HepG2 (cell line): ENCODE data around the gene CLEC2B.

ENCODE experiments used
- KAT8 ChIP-seq: IDR thresholded peaks from 2 replicates; pipeline ENCODE4 v1.6.1; 2016; ENCODE audit warnings: missing genetic modification reagents, missing compliant biosample characterization
- REST ChIP-seq, 2 experiments: IDR thresholded peaks; 2 replicates each; pipeline ENCODE4 v1.6.1; 2011 to 2012; ENCODE audit warnings: low read length in 2 of 2, borderline replicate concordance in 1 of 2, low read depth in 1 of 2, mild to moderate bottlenecking in 1 of 2, moderate library complexity in 1 of 2
- SMC3 ChIP-seq: IDR thresholded peaks from 2 replicates; pipeline ENCODE4 v1.6.1; 2011; ENCODE audit warnings: low read length, improper control_type of control experiment

GRCh38 chr12:9906873-9907272 lies 37.7 kb upstream of the CLEC2B start:
- no peak for TF ChIP-seq KAT8 (CRISPR knock-in tag)
- no peak for TF ChIP-seq SMC3
- no peak for TF ChIP-seq REST (IDR thresholded peaks at IDR 0.05; ENCODE audit: borderline replicate concordance in 1 of 2, low read depth in 1 of 2, low read length in 2 of 2)
